HUES6 (cell line): ENCODE results near the gene ATP1B3.
"Not testable (repeated sequence)": the region's sequence is repeated elsewhere in the genome, so short reads cannot be mapped to it uniquely, and the experiment has no call there.

Experiments
- H3K27ac ChIP-seq: 2 replicates; pipeline ENCODE4 v1.7.0; 2013; ENCODE audit warnings: low read depth, mild to moderate bottlenecking, low read length, inconsistent platforms
- H3K27me3 ChIP-seq: 2 replicates; pipeline ENCODE4 v1.6.1; 2013; ENCODE audit warnings: low read length; ENCODE audit not compliant: control insufficient read depth, insufficient read depth
- H3K36me3 ChIP-seq: 2 replicates; pipeline ENCODE4 v1.6.1; 2013; ENCODE audit warnings: low read length; ENCODE audit not compliant: control insufficient read depth, insufficient read depth
- H3K4me1 ChIP-seq: 2 replicates; pipeline ENCODE4 v1.6.1; 2013; ENCODE audit warnings: low read length; ENCODE audit not compliant: control insufficient read depth, insufficient read depth
- H3K4me3 ChIP-seq: 2 replicates; pipeline ENCODE4 v1.5.1; 2013; ENCODE audit warnings: low read depth, low read length
- H3K9ac ChIP-seq: one replicate; pipeline ENCODE4 v1.6.1; 2013; ENCODE audit warnings: mild to moderate bottlenecking, low read length
- H3K9me3 ChIP-seq: 2 replicates; pipeline ENCODE4 v1.6.1; 2013; ENCODE audit warnings: low read depth, low read length; ENCODE audit not compliant: control insufficient read depth, insufficient read depth

ATP1B3 gene

GRCh38 chr3:141877911-141878310 lies 1.5 kb downstream of the ATP1B3 start:
- Histone ChIP-seq H3K27ac (peak overlapping the region; percentile 89; the same call in 1 of the 2 replicates), H3K4me3 (peak overlapping the region; percentile 100), H3K27me3 (no peaks in the 10 kb centered on the region), H3K36me3 (peaks cover 11% of the 10 kb centered on the region), H3K4me1 (peaks cover 10% of the 10 kb centered on the region), H3K9me3 (no peaks in the 10 kb centered on the region), H3K9ac (peak overlapping the region; percentile 97)

- Histone ChIP-seq H3K9me3 (no peaks in the 10 kb centered on the region), H3K4me1 (peaks cover 10% of the 10 kb centered on the region), H3K27ac (no peak overlapping the region), H3K27me3 (no peaks in the 10 kb centered on the region), H3K4me3 (peak overlapping the region; percentile 100), H3K9ac (peak overlapping the region; percentile 97), H3K36me3 (peaks cover 14% of the 10 kb centered on the region)
Observed at GRCh38 chr3:141878326-141878725, 1.9 kb downstream of the ATP1B3 start.

DNA sequence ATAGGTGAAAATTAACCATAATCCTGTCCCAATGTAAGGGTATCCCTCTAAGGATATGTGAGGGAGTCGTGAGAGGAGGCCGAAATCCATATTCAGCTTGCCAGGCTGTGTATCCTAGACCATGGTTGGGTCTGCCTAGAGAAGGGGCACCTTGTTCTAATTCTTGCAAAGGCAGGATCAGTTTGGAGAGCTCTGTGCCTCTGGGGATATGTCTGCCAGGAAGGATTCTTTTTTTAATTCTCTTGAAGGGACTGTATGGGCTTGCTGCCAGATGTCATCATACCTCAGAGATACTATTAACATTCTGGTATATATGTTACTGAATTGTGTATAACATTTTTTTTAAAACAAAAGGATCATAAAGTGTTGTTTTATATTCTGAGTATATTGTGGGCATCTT lies 2.4 kb downstream of the ATP1B3 start:
- Histone ChIP-seq H3K27ac (no peak overlapping the region), H3K36me3 (peaks cover 14% of the 10 kb centered on the region), H3K27me3 (no peaks in the 10 kb centered on the region), H3K9ac (no peak overlapping the region), H3K9me3 (no peaks in the 10 kb centered on the region), H3K4me1 (peaks cover 10% of the 10 kb centered on the region), H3K4me3 (peak overlapping the region; percentile 100)

GRCh38 chr3:141881702-141882101 lies 5.3 kb downstream of the ATP1B3 start:
- Histone ChIP-seq H3K4me1 (peaks cover 6% of the 10 kb centered on the region; the same call in 1 of the 2 replicates), H3K27me3 (no peaks in the 10 kb centered on the region), H3K27ac (no peak overlapping the region), H3K36me3 (peaks cover 39% of the 10 kb centered on the region), H3K9ac (no peak overlapping the region), H3K9me3 (peaks cover 3% of the 10 kb centered on the region; the same call in 1 of the 2 replicates), H3K4me3 (no peak overlapping the region)

- no peaks in the 10 kb centered on the region for H3K4me1 ChIP-seq
- H3K27ac ChIP-seq = no peak overlapping the region
- H3K36me3 ChIP-seq = peaks cover 50% of the 10 kb centered on the region
- no peak overlapping the region for H3K9ac ChIP-seq
- peaks cover 19% of the 10 kb centered on the region for H3K9me3 ChIP-seq
- no peak overlapping the region for H3K4me3 ChIP-seq
- no peaks in the 10 kb centered on the region for H3K27me3 ChIP-seq
Observed at GRCh38 chr3:141887051-141887450, 10.6 kb downstream of the ATP1B3 start.

DNA sequence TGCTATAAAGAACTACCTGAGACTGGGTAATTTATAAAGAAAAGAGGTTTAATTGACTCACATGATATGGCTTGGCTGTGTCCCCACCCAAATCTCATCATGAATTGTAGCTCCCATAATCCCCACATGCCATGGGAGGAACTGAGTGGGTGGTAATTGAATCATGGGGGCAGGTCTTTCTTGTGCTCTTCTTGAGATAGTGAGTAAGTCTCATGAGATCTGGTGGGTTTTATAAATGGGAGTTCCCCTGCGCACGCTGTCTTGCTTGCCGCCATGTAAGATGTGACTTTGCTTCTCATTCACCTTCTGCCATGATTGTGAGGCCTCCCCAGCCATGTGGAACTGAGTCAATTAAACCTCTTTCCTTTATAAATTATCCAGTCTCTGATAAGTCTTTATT lies 12.1 kb downstream of the ATP1B3 start:
- peaks cover 19% of the 10 kb centered on the region for H3K9me3 ChIP-seq
- not testable (repeated sequence) for H3K27me3 ChIP-seq, H3K9ac ChIP-seq, H3K4me3 ChIP-seq, H3K27ac ChIP-seq, H3K4me1 ChIP-seq
- peaks cover 44% of the 10 kb centered on the region for H3K36me3 ChIP-seq

GRCh38 chr3:141894524-141895176 lies 18.2 kb downstream of the ATP1B3 start:
- H3K27ac ChIP-seq = no peak overlapping the region

GRCh38 chr3:141895731-141896130 lies 19.3 kb downstream of the ATP1B3 start:
- no peak overlapping the region for H3K4me3 ChIP-seq
- H3K9ac ChIP-seq = no peak overlapping the region
- no peaks in the 10 kb centered on the region for H3K4me1 ChIP-seq
- no peak overlapping the region for H3K27ac ChIP-seq
- peaks cover 56% of the 10 kb centered on the region for H3K36me3 ChIP-seq
- no peaks in the 10 kb centered on the region for H3K27me3 ChIP-seq
- H3K9me3 ChIP-seq = peaks cover 22% of the 10 kb centered on the region

More at GRCh38 chr3:141894524-141895176, 18.2 kb downstream of the ATP1B3 start:
- Histone ChIP-seq H3K9me3 (peaks cover 13% of the 10 kb centered on the region), H3K36me3 (peaks cover 48% of the 10 kb centered on the region), H3K4me3 (no peak overlapping the region), H3K4me1 (no peaks in the 10 kb centered on the region), H3K27me3 (no peaks in the 10 kb centered on the region), H3K9ac (no peak overlapping the region)

GRCh38 chr3:141898908-141899307 lies 22.5 kb downstream of the ATP1B3 start:
- Histone ChIP-seq H3K36me3 (peaks cover 56% of the 10 kb centered on the region), H3K4me3 (no peak overlapping the region), H3K27ac (no peak overlapping the region), H3K9me3 (peaks cover 22% of the 10 kb centered on the region), H3K27me3 (no peaks in the 10 kb centered on the region), H3K9ac (no peak overlapping the region), H3K4me1 (no peaks in the 10 kb centered on the region)

DNA sequence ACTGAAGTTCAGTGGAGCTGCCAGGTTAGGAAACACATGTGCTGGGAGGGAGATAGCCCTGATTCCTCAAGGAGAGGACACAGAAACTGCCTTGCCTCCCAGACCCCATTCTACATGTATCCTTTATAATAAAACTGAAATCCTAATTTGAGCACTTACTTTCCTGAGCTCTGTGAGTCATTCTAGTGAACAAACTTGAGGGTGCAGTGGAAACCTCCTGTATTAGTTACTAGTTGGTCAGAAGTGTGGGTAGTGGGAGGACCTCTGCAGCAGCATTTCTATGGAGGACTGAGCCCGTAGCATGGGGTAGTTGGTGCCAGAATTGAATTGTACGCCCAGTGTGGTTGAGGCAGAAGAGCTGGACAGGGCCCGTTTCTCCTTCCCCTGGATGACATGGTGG lies 23.9 kb downstream of the ATP1B3 start:
- peaks cover 57% of the 10 kb centered on the region for H3K36me3 ChIP-seq
- H3K9ac ChIP-seq = no peak overlapping the region
- no peak overlapping the region for H3K27ac ChIP-seq
- H3K4me3 ChIP-seq = no peak overlapping the region
- H3K27me3 ChIP-seq = no peaks in the 10 kb centered on the region
- H3K9me3 ChIP-seq = peaks cover 22% of the 10 kb centered on the region
- H3K4me1 ChIP-seq = no peaks in the 10 kb centered on the region

GRCh38 chr3:141901914-141902313 lies 25.5 kb downstream of the ATP1B3 start:
- Histone ChIP-seq H3K9ac (no peak overlapping the region), H3K9me3 (peaks cover 22% of the 10 kb centered on the region), H3K4me3 (no peak overlapping the region), H3K27ac (no peak overlapping the region; the same call in 1 of the 2 replicates), H3K36me3 (peaks cover 60% of the 10 kb centered on the region), H3K4me1 (no peaks in the 10 kb centered on the region), H3K27me3 (no peaks in the 10 kb centered on the region)
